GM19193 (cell line): ENCODE data around the gene TNNT3.

Experiments
- POLR2A ChIP-seq: IDR thresholded peaks from 4 replicates; pipeline ENCODE4 v1.6.1; 2011; ENCODE audit not compliant: insufficient read depth, insufficient read length; ENCODE audit errors: extremely low read depth

Gene TNNT3

DNA sequence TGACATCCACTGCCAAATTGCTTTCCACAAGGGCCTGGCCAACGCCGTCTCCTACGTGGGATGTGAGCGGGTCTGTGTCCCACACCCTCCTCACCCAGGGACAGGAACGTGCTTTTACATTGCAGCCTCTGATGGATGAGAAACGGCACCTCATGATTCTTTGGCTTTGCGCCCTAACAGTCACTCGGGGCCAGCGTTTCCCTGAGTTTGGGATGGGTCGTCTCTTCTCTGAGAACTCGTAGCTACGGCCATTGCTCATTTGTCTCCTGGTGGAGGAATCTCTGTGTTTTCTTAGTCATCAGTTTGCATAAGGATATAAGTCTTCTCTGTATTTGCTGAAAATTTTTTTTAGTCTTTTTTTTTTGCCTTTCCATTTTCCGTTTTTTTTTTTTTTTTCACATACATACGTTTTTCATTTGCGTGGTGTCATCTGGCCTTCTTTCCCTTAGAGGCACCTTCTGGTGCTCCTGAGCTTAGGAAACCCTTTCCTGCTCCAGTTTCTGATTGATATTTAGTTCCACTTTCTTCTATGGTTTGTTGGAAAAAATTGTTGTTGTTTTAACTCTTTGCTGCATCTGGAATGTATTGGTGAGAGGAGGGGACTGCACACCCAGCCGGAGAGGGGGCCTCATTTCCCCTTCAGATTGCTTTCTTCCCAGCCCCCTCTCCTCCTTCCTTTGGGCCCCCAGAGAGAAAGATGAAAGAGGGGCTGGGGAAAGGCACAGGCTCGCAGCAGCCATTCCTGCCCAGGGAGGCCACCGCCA is 12.0 kb downstream of the TNNT3 start:
- TF ChIP-seq POLR2A, result no peak

DNA sequence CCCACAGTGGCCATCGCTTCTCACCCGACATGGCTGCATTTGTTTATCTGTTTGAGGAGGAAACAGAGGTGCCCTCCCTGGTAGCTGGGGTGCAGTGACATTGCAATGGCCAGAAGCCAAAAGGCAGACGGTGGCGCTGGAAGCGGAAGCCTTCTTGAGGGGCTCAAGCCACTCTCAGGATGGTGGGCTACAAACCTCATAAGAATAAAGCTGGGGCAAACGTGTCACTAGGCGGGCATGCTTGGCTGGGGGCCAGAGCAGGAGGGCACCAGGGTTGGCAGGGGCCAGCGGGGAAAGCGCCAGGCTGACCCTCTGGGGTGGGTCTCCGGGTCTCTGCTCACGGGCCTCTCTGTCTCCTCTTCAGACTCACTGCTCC is 12.6 kb downstream of the TNNT3 start:
- no peak for TF ChIP-seq POLR2A

DNA sequence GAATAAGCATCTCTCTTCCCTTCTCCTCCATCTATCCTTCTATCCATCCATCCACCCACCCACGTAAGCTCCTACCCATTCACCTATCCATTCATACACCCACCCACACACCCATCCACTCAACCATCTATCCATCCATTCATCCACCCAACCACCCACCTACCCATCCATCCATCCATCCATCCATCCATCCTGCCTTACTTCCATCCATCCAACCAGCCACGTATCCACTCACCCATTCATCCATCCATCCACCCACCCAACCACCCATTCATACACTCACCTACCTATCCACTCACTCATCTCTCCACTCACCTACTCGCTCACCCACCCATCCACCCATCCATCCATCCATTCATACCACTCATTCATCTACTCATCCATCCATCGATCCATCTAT is 13.2 kb downstream of the TNNT3 start:
- no peak for TF ChIP-seq POLR2A

DNA sequence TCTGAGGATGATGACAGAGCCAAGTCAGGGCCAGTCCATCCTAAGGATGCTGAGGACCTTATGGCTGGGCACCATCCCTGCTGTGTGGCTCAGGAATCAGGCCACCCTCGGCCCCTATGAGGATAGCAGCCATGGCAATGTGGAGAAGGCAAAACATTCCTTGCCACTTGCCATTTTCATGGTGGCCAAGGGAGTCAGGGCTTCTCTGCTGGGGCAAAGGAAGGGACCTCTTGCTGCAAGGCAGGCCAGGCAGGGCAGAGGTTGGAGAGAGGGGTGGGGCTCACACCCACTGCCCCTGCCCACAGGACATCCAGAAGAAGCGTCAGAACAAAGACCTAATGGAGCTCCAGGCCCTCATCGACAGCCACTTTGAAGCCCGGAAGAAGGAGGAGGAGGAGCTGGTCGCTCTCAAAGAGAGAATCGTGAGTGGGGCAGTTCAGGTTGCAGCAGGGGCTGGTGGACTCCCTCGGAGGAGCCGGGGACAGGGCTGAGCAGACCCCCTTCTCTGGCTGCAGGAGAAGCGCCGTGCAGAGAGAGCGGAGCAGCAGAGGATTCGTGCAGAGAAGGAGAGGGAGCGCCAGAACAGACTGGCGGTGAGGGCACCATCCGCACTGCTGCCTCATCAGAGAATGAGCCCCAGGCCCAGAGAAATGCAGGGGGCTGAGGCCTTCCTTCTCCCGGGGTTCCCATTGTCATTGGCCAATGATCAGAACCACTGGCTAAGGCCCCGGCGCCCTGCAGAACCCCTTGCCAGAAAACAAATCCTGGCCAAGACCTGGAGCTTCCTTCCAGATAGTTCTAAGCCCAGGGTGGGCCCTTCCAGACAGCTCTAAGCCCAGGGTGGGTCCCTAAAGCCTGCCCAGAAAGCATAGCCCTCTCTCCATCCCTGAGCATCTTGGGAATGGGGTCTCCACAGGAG is 14.2 kb downstream of the TNNT3 start:
- no peak for TF ChIP-seq POLR2A

DNA sequence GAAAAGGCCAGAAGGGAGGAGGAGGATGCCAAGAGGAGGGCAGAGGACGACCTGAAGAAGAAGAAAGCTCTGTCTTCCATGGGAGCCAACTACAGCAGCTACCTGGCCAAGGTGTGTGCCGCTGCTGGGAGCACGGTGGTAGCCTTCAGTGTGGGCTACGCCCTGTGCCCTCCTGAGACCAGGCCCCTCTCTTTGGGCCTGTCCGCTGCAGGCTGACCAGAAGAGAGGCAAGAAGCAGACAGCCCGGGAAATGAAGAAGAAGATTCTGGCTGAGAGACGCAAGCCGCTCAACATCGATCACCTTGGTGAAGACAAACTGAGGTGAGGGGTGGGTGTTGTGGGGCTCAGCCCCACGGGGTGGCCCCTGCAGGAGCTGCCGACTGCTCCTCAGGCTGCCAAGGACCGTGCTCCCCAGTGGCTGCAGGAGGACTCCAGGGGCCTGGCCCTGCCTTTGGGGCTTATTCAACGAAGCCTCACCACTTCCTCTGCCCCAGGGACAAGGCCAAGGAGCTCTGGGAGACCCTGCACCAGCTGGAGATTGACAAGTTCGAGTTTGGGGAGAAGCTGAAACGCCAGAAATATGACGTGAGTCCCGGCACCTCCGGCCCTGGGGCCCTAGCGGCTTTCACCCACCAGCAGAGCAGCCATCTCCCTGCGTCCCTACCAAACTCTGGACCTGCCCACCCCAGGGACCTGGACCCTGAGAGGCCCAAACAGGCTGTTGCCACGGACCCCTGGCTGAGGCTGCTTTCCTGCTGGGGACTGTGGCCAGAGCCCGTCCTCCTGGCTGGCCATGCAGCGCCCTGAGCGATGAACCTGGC is 15.0 kb downstream of the TNNT3 start:
- no peak for TF ChIP-seq POLR2A

DNA sequence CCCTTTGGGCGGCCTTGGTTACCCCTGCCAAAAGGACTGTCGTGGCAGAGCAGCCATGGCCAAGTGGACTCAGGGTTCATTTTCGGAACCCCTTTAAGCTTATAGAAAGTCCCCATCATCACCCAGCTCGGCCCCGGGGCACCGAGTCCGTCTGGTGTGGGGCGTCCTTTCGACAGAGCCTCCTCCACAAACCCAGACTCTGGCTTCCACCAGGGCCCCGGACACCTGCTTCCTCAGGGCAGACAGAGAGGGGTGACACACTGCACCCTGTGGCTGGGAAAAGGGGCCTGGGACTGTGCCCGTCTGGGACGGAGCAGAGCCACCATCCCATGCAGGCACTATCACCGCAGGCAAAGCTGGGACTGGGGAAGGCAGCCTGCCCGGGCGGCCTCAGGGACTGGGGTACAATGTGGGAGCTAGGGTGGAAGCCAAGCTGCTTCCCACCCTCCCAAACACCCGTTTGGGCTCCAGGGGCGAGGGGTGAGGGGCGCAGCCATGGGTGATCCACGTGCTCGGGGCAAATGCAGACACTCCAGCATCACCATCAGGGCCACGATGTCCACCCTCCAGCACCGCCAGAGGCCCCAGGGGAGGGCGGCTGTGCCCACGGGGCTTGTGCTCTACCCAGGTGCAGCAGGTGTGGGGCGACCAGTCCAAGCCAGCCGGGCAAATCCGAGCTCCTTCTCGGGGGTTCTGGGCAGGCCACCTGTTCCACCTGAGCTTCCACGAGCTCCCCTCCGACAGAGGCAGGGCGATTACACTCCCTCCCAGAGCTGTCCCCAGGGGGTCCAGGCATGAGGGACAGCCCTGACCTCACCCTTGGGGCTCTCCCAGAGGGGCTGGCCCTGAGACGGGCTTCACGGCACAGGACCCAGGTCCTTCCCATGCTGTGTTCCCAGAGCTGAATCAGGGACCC is 15.9 kb downstream of the TNNT3 start:
- no peak for TF ChIP-seq POLR2A

DNA sequence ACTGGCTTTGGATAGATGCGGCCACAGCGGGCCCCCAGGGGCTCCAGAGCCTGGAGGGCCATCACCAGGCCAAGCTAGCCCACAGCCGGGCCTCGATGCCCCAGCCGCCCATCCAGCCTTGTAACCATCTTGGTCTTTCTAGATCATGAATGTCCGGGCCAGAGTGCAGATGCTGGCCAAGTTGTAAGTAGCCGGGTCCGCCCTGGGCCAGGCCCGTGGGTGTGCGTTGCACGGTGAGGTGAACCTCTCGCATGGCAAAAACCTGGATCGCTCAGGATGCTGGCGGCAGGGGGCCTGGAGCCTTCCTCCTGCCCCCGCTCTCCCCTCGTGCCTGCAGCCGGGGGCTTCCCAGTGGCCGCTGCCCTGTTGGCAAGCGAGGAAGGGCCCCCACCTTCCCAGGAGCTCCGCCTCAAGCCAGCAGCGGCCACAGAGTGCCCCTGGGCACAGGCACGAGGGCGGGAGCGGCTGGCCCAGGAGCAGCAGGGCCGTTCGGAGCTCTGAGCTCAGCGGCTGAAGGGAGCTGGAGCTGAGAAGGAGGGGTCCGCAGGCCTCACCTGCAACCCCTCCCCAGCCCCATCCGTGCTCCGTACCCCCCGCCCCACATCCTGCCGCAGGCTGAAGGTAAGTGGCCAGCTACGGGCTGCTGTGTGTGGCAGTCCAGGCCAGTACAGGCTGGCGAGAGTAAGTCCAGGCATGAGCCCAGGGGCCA is 16.7 kb downstream of the TNNT3 start:
- TF ChIP-seq POLR2A, result no peak

GRCh38 chr11:1936781-1937615 is 17.5 kb downstream of the TNNT3 start:
- no peak for TF ChIP-seq POLR2A

DNA sequence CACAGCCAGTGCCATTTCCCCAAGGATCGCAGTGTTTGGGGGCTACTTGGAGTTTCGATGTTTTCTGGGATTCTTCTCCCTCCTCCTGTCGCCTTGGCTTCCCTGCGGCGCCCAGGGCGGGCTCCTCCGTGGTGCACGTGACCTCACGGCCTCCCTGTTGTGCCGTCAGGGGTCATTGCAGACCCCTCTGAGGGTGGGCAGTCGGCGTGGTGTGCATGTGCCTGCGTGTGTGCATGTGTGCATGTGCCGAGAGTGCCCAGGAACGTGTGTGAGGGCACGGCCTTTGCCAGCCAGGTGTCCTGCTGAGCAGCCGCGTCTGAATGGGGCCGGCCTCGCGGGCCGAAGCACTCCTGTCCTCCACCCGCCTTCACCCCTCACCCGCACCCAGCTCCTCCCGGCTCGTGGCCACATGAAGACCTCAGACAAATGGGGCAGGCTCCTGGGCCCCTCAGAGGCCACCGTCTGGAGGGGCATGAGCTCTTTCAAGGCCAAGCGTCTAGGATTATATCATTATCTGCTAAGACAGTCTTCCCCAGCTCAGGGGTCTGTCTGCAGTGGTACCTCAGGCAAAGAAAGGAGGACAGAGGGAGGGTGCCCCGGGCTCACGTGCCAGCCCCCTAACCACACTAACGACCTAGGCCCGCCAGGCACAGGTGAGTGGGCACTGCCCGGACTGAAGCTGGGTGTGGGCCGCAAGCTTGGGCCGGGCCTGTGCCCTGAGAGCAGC is 18.3 kb downstream of the TNNT3 start:
- no peak for TF ChIP-seq POLR2A

GRCh38 chr11:1938343-1939005 is 19.0 kb downstream of the TNNT3 start:
- TF ChIP-seq POLR2A, result no peak

GRCh38 chr11:1939006-1939625 is 19.6 kb downstream of the TNNT3 start:
- no peak for TF ChIP-seq POLR2A
